HG03469 (cell line): ENCODE results near the gene CELA2B.
"Not testable (repeated sequence)": the region's sequence is repeated elsewhere in the genome, so short reads cannot be mapped to it uniquely, and the experiment has no call there.

Source experiments
- ATAC-seq: cut with Tn5 transposase; IDR thresholded peaks from one replicate; pipeline ENCODE4 v1.9.1; 2021; ENCODE audit warnings: mild to moderate bottlenecking, moderate library complexity, moderate number of reproducible peaks; ENCODE audit not compliant: unreplicated experiment

Gene CELA2B

DNA sequence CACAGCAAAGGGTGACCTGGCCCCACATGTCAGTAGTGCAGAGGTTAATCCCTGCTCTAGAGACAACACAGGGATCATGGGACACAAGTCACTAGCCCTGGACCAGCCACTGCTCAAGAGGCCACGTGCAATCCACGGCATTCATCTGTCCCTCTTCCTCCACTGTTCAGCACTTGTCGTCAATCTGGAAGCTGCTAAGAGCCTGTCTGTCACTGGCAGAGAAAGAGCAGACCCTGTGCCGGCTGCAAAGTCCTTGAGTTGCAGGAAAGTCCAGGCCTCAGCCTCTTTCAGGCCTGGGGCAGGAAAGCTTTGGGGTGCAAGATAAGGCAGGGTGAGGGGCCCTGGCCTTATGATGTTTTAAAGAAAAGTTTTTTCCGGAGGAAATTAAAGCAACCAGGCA is 16.7 kb downstream of the CELA2B start:
- ATAC-seq = no peak

DNA sequence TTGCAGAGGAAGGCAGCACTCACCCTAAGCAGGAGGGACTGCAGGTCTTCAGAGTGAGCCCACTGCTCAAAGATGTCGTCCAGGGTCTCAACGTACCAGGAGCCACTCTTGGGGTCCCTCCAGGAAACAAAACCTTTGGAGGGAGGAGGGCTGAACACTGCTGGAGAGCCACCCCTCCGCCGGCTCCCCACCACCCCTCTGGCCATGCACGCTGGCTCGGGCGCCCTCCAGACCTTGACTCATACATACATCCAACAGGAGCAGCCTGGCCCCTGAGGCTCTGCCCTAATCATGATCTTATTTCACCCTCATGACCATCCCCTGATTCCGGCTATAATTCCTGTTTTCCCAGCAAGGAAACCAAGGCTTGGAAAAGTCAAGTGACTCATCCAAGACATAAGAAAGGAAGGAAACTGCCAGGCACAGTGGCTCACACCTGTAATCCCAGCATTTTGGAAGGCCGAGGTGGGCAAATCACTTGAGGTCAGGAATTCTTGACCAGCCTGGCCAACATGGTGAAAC is 18.0 kb downstream of the CELA2B start:
- no peak for ATAC-seq

DNA sequence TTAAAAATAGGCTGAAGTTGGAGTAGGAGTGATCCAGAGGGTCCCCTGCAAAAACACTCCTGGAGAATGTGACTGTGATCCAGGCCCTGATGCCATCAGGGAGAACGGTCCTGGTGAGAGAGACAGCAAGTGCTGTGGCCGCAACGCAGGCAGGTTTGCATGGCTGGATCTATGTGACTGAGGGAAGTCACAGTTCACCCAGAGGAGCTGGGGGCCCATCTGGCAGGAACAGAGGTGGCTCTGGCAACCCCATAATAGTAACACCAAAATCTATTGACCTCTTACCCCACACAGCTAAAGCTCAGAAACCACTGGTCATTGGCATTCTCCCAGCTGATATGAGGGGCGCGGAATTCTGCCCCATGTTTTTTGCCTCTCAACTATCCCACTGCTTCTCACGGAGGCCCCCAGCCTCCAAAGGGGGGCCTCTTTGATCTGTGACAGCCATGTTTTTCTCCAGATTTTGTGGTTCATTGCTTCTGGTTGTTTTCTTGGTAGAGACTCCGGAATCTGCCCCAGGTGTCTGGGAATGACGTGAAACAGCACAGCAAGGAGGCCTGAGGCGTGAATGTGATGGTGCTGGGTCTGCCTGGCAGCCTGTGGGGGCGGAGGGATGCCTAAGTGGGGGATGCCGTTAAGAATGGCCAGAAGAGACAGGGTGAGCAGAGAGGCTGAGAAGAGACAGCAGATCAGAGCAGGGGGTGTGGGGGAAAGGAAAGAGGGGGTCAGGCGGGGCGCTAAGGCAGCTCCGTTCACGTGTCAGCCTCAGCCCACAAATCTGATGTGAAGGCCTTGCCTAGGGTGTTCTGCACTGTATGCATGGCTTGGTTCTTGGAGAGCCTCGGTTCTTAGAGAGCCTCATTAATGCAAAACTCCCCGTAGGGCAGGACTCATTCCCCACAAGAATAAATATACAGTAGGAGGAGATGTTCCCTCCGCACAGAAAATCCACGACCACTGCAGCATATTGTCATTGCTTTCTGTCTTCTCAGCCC is 24.6 kb downstream of the CELA2B start:
- no peak for ATAC-seq

DNA sequence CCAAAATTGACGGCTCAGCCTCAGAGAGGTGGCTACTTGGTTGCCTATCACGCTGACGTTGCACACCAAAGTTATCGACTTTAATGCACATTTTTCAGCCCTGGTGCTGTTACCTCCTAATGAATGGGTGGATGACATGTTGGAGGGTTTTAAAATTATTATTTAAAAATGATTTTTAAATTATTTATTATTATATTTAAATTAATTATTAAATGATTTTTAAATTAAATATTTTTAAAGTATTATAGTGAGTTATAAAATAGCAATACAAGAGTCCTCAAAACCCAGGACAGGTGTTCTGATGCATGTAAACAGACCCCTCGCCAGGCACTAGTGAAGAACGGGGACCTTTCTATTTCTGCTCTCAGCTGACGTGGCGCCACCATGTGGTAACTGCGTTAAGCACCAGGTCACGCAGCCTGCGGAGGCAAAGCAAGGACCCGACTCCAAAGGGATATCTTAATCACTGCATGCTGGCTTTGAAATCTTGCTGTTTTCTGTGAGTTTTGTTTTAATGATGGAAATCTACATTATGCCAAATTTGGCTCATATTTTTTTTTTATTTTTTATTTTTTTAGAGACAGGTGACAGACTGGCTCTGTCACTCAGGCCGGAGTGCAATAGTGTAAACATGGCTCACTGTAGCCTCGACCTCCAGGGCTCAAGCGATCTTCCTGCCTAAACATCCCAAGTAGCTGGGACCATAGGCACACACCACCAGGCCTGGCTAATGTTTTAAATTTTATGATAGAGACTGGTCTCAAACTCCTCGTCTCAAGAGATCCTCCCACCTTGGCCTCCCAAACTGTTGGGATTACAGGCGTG is 25.5 kb downstream of the CELA2B start:
- no peak for ATAC-seq

DNA sequence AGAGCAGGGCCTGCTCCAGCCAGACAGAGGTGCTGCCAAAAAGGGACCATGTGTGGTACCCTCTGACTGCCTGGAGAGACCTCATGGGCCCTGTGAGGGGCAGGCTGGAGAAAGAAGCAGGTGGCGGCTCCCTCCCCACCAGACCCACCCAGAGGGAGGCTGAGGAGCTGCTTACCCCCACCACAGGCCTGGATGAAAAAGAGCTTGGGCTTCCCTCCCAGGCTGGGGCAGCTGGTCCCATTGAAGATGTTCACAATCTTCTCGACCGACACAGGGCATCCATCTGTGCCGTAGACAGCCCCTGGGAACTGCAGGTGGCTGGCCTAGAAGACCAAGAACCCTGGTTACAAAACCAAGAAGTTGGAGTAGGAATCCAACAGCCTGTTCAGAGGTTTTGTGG is 28.5 kb downstream of the CELA2B start:
- no peak for ATAC-seq

DNA sequence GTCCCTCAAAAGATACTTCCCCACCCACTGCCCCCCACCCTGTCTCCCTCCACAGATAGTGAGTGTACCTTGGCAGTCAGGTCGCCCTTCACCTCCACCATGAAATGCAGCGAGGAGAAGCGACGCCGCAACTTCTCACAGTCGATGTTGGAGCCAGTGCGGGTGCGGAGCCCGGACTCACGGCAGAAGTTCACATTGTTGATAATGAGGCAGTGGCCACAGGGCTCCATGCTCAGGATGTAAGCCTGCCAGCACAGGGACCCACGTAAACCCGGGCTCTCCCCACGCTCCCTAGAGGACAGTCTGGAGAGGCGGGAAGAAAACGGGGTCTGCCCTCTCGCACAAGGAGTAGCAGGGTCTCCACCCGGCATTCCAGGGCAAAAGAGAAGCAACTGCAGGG is 30.9 kb downstream of the CELA2B start:
- ATAC-seq = no peak

DNA sequence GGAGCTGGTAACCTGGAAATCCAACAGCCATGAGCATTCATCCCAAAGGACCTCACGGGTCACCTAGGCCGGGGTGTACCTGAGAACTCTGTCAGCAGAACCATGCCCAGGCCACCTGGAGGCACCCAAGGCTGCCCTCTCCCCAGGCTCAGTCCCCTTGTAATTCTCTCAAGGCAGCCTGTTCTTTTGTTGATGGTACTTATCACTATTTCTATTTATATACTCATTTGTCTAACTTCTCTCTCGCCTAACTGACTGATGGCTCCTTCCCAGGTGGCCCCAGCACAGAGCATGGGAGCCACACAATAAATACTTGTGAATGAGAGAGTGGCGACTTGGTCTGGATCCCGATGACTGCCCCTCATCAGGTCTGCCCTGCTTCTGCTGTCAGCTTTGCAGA is 31.4 kb downstream of the CELA2B start:
- no peak for ATAC-seq

DNA sequence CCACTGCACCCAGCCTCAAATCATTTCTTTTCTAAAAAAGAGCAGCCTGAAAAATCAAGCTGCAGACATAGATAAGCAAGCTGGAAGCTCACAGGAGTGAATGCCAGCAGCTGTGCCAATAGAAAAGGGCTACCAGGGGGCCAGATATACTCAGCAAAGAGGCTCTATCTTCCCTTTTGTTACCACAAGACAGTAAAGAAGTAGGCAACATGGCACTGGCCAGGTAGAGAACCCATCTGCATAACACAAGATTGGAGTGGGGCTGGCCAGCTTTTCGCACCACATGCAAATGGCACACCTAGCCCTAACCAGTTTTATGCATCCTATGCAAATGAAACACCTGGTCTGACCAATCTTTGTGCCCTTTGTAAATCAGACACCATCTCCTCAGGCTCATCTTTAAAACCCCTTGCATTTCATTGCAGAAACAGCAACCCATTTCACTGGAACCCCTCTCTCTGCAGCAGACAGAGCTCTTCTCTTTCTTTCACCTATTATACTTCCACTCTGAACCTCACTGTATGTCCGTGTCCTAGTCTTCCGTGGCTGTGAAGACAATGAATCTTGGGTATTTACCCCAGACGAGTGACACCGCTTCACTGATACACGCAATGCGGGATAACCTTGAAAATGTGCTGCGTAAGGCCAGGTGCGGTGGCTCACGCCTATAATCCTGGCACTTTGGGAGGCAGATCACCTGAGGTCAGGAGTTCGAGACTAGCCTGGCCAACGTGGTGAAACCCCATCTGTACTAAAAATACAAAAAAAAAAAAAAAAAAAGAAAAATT is 33.0 kb downstream of the CELA2B start:
- ATAC-seq = no peak

DNA sequence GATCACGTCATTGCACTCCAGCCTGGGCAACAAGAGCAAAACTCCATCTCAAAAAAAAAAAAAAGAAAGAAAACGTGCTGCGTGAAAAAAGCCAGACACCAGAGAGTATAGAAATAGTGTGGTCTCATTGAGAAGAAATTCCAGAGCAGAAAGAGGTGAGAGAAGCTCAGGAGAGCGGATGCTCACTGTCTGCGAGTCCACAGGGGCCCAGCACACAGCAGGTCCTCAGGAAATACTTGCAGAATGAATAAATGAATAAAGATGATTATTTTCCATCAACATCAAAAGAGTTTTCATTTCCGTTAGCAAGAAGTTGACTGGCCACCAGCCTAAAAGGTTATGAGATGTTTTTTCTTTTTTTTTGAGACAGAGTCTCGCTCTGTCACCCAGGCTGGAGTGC is 33.7 kb downstream of the CELA2B start:
- no peak for ATAC-seq

DNA sequence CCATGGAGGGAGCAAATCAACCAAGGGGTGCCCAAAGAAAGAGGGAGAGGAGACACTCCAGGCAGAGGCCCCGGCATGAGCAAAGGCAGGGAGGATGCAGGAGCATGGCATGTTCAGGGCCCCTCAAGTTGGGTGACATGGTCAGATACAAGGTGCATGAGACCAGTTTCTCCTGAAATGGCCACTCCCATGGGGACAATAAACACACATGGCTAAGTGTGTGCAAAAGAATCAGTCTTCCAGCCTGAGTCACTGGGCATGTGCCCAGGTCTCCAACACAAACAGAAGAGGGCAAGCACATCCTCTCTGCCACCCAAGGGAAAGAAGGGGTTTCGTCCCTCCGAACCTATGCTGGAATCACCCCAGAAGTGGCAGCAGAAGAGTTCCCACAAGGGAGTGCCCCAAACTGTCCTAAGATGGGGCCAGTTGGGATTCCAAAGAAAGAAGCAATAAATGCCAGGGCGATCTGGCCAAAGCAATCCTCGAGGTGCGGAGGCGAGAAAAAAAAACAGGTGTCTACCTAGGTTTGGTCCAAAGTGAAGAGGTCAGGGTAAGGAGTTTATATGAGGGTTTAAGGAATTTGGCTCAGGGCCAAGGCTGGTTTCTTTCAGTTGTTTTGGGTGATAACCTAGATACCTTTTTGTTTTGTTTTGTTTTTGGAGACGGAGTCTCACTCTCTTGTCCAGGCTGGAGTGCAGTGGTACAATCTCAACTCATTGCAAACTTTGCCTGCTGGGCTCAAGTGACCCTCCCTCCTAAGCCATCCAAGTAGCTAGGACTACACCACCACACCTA is 34.9 kb downstream of the CELA2B start:
- ATAC-seq = no peak

DNA sequence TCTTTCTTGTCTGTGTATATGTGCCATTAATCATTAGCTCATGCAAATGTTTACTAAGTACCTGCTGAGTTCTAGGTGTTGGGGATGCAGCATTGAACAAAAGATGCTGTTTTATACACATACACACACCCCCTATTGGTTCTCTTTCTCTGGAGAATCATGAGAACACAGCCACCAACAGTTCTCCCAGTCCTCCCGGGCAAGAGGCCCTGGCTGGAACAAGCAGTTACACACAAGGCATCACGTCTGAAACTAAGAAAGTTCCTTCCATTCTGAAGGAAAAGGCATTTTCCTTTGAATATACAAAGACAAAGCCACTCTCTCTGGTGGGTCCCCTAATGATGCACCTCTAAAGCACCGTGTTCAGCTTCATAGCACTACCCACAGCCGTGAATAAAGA is 37.3 kb downstream of the CELA2B start:
- no peak for ATAC-seq

DNA sequence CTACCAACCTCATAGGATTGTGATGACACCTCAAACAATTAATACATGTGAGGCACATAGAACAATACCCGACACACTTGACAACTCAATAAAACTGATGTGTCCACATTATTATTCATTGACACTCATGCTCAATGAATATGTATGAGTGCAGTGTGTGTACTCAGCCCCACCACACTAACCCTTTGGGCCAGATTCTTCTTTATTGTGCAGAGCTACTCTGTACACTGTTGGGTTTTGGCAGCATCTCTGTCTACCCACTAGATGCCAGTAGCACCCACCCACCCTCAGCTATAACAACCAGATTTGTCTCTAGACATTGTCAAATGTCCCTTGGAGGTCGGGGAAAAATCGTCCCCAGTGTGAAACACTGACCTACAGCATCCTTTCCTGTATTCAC is 38.0 kb downstream of the CELA2B start:
- ATAC-seq = no peak

DNA sequence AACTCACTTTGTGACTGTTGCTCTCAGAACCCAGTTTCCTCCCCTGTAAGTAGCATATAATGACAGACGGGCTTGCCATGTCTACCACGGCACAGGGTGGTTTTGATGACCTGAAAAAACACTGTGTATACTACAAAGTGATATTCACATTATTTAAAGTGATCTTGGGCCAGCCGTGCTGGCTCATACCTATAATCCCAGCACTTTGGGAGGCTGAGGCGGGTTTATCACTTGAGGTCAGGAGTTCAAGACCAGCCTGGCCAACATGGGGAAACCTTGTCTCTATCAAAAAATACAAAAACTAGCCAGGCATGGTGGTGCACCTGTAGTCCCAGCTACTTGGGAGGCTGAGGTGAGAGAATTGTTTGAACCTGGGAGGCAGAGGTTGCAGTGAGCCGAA is 38.7 kb downstream of the CELA2B start:
- not testable (repeated sequence) for ATAC-seq

DNA sequence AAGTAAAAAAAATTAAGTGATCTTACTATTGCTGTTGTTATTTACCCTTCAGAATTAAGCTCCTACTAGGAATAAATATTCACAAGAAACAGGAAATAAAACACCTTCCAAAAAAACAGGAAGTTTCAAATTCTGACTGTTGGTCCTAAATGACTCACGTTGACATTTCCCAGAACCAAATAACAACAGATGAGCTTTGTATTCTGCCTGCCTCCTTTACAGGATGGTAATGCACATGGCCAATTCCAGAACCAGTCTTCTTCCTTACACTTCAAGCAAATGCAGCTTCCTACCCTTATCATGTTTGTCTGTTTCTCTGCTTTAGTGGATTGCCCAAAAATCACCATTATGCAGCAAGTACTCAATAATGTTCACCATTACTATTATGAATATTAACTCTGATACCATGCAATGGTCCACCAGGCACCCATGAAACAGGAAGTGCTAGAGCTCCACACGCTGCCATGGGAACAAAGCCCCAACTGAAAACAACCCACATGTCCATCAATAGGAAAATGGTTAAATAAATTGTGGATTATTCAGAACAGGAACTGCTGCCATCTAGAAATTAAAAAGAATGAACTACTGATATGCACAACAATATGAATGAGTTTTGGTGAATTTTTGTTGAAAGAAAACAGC is 39.2 kb downstream of the CELA2B start:
- ATAC-seq = no peak

DNA sequence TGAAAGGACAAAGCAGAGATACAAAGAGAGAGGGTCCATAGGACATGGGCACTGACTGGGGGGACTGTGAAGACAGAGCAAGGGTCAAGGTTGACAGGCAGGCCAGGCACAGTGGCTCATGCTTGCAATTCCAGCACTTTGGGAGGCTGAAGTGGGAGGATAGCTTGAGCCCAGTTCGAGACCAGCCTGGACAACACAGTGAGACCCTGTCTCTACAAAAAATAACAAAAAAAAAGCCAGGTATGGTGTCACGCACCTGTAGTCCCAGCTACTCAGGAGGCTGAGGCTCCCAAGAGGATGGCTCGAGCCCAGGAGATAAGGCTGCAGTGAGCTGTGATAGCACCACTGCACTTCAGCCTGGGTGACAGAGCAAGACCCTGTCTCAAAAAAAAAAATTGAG is 43.7 kb downstream of the CELA2B start:
- ATAC-seq = no peak

DNA sequence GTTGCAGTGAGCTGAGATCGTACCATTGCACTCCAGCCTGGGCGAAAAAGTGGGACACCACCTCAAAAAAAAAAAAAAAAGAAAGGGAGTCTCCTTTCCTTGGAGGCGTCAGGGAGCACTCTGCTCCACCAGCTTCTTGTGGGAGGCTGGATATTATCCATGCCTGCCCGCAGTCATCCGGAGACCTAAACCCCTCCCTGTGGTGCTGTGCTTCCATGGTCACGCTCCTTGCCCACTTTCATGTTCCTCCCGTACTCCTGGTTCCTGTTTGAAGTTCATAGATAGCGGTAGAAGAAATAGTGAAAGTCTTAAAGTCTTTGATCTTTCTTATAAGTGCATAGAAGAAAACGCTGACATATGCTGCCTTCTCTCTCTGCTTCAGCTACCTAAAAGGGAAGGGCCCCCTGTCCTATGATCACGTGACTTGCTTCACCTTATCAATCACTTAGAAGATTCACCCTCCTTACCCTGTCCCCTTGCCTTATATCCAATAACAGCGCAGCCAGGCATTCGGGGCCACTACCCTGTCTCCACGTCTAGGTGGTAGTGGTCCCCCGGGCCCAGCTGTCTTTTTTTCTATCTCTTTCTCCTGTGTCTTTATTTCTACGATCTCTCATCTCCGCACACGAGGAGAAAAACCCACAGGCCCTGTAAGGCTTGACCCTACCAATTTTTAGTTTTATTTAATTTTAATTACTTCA is 45.5 kb downstream of the CELA2B start:
- ATAC-seq = not testable (repeated sequence)

DNA sequence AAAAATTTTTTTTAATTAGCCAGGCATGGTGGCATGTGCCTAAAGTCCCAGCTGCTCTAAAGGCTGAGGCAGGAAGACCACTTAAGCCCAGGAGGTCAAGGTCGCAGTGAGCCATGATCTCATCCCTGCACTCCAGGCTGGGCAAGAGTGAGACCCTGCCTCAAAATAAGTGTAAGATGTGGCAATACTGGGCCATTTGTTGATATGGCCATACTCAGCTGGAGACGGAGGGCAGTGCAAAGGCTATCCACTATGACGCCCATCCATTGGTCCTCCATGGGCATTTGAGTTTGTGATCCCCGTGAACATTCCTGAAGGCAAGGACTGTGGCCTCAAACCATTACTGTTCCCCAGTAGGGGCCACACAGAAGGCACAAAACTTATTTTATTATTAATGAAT is 46.6 kb downstream of the CELA2B start:
- no peak for ATAC-seq

DNA sequence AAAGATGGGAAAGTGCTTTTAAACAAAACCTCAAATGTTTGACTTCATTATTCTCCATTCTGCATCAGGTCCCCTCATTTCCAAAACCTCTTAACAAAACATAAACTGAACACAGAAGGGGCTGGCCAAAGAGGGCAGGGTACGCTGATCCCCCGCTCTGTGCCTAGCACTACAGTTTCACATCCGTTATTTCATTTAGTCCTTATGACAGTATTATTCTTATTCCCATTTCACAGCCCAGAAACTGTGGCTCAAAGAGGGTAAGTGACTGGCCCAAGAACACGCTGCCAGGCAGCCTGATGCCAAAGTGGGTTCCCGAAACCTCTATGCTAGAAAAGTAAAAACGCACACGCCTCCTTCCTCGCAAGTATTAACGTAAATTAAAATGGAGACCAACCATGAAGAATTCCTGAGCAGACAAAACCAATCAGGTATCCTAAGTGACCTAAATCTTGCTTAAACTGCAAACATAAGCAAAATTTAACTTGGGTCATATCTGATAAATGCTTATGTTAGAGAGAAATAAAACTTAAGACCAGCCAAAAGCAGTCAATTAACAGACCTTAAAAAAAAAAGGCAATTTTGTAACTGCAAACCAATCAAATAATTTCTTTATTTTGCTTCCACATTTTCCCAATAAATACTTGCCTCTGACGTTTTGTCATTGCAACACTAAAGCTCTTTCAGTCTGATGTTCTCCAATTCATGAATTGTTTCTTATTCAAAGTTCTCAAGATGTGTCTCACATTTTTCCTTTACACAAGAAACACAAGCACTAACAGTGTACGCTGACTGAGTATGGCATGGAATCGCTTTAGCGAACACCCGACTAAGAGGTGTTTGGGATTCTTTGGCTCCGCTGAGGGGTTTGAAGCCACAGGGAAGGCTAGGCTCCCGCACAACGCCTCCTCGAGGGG is 47.5 kb downstream of the CELA2B start:
- no peak for ATAC-seq
